GM19468 (cell line): ENCODE data around the gene CDC14B.
"Not testable (repeated sequence)": the region's sequence is repeated elsewhere in the genome, so short reads cannot be mapped to it uniquely, and the experiment has no call there.

Experiments
- ATAC-seq: cut with Tn5 transposase; IDR thresholded peaks from one replicate; pipeline ENCODE4 v1.9.1; 2021; ENCODE audit warnings: mild to moderate bottlenecking, moderate library complexity, moderate number of reproducible peaks; ENCODE audit not compliant: unreplicated experiment; ENCODE audit errors: extremely low read depth

The CDC14B gene

DNA sequence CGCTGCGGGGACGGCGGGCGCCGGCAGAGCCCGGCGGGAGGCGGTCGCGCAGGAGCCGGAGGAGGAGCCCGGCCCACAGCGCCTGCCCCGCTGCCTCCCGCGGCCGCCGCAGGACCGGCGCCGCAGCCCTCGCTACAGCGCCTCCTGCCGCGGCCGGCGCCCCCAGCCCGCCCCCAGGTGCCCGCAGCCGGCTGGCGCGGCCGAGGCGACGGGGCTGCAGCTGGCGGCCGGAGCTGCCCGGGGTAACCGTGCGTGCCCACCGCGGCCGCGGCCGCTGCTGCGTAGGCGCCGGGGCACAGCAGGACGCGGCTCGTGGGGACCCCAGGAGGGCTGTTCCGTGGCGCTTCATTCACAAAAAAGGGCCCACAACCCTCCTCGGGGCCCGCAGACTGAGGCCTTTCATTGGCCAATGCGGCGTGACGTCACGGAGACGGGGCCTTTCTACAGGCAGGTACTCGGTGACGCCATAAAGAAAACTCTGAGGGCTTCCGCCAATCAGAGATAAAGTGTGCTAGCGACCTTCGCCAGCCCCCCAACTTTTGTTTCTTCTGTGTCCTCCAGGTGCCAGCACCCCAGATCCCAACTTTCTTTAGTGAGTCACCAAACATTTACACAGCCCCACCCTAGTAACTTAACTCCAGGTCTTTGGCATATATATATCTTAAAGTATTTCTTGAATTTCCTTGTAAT lies at the start of gene CDC14B:
CDC14B (minus strand) TSS at position 353 of the 690 bp plus-strand sequence. CDS start 465 bp downstream, outside the sequence.
- ATAC-seq: no peak

DNA sequence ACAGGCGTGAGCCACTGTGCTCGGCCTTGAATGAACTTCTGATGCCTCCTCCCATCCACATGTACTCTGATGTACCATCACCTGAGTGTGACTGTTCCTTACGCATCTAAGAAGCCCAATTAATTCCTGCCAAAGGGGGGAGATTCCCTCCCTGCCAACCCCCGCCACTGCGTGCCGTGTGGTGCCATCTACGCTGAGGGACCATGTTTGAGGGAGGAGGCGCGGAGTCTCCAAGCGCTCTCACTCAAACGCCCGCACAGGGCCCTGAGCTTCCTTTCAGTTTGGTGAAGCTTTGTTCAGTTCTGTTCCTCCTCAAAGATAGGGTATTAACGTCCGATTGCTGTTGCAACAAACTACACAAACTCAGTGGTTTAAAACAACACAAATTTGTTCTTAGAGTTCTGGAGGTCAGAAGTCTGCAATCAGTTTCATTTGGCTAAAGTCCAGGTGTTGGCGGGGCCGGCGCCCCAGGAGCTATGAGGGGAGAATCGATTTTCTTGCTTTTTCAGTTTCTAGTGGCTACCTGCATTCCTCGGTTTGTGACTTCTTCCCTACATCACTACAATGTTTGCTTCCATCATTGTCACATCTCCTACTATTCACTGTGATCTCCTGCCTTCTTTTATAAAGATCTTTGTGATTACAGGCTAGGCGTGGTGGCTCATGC lies 49.4 kb upstream of the CDC14B start:
- no peak for ATAC-seq

GRCh38 chr9:96667363-96667728 lies 47.7 kb upstream of the CDC14B start:
- no peak for ATAC-seq

- ATAC-seq: not testable (repeated sequence)
Observed at GRCh38 chr9:96666653-96667362, 47.2 kb upstream of the CDC14B start.

DNA sequence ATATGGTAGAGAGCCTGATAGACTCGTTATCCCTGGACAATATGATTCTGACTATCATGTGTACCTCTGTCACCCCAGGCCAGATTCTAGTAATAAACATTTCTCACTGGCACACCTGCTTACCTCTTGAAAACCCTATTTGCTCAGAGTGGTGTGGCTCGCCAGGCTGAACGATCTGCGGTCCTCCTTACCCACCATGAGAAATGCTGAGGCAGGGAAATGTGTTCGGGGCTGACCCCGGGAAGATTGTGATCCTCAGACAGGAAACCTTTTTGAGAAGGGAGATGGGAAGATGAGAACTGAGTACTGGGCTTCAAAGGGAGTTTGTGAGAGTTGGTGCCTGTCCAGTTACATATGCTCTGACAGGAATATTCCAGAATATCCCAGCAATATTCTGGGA lies 46.1 kb upstream of the CDC14B start:
- ATAC-seq: no peak

- no peak for ATAC-seq
Observed at GRCh38 chr9:96663506-96664120, 44.0 kb upstream of the CDC14B start.

- ATAC-seq: no peak
Observed at GRCh38 chr9:96661711-96662110, 42.1 kb upstream of the CDC14B start.

DNA sequence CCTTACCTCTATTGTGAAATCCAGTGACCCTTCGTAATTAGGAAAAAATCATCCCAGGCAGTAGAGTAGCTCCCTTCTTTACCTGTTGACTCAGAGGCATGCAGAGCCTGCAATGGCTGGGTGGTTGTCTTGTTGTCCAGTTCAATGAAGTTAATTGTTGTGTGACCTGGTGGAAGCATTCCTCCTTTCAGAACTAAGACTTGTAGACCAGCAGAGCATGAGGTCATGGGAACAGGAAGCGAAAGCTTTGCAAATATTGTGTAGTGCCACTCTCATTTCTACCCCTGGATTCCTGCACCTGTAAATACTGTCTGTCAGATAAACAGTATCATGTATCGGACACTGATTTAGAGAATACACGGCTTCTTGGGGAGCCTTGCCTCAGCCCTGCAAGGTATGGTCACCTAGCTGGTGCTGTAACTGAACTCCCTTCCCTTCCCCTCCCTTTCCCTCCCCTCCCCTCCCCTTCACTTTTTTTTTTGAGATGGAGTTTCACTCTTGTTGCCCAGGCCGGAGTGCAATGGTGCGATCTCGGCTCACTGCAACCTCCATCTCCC lies 41.1 kb upstream of the CDC14B start:
- ATAC-seq: no peak

DNA sequence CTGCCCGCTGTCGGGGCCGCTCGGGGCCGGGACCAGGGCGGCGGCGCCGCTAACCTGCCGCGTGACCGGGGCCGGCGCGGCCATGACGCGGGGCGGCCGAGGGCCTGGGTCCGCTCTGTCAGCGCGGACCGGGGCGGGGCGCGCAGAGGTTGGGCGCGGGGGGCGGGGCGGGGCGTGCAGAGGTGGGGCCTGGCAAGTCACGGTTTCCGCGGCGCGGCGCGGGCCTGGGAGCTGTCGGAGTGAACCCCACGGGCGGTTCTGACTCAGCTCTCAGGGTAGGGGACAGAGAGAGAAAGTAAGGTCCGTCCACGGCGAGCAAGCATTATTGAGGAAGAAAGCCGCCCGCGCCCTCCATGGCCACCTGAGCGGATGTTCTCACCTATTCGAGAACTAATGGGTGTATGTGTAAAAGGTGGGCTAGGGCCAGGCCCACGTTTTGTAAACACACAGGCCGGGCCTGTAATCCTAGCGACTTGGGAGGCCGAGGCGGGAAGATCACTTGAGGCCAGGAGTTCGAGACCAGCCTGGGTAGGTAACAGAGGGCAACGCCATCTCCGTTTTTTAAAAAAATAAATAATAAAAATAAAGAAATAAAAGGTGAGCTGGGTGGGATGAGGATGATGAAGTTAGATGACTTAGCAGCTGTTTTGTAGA lies 35.7 kb upstream of the CDC14B start, which contains the start of gene PRXL2C:
PRXL2C (minus strand) TSS at position 120 of the 654 bp plus-strand sequence; CDS start at position 84, 36 bp downstream.
- ATAC-seq: peak; percentile 57

GRCh38 chr9:96654450-96655197 lies 35.0 kb upstream of the CDC14B start:
- ATAC-seq: peak; percentile 33

GRCh38 chr9:96651626-96652025 lies 32.0 kb upstream of the CDC14B start:
- no peak for ATAC-seq

DNA sequence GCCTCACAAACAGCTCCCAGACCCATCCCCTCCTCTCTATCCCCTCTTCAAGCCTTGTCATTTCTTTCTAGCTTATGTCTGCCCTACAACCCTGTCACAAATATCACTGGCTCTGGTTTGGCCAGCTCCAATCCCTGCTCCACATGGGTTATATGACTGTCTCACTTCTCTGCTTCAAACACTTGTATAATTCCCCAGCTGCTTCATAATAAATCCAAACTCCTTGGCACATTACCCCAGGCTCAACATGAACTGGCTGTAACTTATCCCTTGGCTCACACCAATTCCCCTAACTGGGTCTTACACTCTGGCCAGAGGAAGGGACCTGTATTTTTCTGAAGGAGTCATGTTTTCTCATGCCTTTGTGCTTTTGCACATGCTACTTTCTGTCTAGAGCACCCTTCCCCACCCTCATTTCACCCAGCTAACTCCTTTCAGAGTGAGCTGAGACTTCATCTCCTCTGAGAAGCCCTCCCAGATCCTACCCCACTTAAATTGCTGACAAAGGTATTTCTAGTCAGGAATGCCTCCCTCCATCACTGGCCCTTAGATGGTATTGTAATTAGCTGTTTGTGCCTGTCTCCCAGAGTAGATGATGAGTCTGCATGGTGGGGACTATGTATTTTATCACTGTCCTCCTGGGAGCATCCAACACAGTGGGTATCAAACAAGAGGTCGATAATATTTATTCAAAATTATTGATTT lies 30.1 kb upstream of the CDC14B start:
- no peak for ATAC-seq

- no peak for ATAC-seq
Observed at GRCh38 chr9:96646081-96646991, 26.7 kb upstream of the CDC14B start.

GRCh38 chr9:96644137-96644536 lies 24.5 kb upstream of the CDC14B start:
- ATAC-seq: no peak

DNA sequence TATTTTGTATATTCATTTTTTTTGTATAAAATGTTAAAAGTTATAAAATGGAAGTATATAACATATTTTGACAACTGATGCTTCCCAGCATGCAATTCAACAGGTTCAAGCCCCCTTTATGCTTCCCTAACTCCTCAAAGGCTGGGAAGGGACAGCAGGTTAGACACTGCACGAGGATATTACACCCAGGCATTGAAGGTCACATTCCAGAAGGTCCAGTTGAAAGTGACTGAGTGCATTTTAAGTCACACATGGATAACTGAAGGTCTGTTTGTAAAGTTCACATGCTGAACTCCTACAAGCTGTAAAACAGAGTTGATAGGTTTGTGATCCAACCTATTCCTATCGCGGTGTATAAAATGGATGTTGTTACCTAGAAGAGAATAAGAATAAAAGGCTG lies 21.9 kb upstream of the CDC14B start:
- ATAC-seq: no peak

- ATAC-seq: no peak
Observed at GRCh38 chr9:96638606-96639364, 19.1 kb upstream of the CDC14B start.

- no peak for ATAC-seq
Observed at GRCh38 chr9:96636368-96636767, 16.7 kb upstream of the CDC14B start.
